GM18870 (cell line): ENCODE data around the gene CD93.

Source experiments
- ATAC-seq: cut with Tn5 transposase; IDR thresholded peaks from one replicate; pipeline ENCODE4 v1.9.1; 2021; ENCODE audit warnings: moderate library complexity; ENCODE audit not compliant: unreplicated experiment

The CD93 gene

DNA sequence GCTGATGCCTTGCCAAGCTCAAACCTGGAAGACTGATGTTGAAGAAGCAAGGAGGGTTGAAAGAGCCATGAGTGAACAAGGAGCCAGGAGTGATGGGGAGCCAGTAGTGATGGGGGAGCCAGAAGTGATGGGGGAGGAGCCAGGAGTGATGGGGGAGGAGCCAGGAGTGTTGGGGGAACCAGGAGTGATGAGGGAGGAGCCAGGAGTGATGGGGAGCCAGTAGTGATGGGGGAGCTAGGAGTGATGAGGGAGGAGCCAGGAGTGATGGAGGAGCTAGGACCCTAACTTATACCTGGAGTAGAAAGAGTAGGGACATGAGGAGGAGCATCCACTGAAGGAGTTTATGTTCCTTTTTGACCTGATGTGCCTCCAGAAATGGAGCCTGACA lies 14.6 kb upstream of the CD93 start:
- no peak for ATAC-seq

DNA sequence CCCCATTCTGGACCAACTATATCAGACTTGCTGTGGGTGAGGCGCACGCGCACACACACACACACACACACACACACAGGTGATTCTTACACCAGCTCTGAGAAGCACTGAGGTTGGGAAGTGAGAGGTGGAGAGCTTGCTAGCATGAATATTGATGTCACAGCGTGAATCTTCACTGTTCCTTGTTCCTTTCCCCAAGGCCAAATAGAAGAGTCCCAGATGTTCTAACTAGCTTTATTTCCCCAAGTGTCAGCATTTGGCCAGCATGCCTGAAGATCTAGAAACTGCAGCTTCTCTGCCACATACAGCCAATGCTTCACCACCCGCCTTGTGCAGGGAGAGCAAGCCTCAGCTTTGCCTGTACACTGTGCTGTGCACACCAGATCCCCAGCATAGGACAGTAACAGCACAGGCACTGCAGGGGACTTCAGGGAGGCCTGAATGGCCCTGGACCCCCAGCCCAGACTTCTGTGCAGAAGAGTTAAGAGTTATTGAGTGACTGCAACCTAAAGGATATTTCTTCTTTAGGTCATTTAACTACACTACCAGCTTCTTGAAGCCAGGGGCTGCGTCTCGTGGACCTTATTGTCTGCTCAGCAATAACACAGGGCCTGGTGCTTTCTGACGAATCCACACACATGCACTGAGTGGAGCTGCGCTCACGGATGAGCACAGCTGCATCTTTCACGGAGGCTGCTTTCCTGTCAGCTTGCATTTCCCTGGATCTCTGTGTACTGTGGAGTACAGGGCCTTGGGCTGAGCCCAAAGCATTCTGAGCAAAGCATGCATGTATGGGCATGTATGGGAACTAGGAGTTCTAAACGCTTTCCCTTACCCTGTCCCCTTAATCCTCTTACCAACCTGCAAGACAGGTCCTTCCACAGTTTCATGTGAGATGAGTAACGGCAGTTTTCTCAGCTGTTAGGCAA lies 13.9 kb upstream of the CD93 start:
- no peak for ATAC-seq

DNA sequence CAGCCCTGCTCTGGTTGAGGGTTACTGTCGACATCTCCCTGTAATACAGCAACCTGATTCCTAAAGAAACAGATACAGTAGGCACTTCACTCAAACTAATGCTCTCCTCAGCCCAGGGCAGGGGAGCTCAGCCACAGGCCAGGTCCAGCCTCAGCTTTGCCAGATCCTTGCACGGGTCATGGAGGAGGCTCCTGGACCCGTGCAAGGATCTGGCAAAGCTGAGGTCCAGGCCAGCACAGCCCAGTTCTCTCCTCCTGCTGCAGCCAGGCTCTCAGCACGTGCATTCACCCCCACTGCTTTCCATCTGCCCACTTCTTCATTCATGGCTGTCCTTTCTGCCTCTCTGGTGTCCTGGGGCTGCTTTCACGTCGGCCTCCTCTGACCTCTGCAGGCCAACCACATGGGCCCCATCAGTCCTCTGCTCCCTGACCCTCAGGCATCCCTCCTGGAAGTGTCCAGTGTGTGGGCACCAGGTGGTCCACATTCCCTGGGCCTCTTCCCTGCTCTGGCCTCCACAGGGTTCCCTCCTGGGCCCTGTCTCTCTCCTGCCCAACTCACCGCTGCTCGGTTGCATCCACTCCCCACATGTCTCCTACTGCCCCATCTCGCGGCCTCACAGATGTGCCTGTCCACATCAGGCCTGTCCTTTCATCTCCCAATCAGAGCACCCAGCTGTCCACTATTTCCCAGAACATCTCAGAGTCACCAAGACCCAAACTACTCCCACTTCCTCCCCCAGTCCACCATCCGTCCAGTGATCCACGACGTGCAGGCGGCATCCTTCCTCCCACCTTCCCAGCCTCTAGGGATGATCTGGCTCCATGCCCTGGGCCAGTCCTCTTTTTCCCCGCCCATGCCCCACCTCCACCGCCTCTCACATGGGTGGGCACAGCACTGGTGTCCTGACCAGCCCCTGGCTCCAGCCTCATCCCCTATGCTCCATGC lies 11.8 kb upstream of the CD93 start:
- no peak for ATAC-seq

DNA sequence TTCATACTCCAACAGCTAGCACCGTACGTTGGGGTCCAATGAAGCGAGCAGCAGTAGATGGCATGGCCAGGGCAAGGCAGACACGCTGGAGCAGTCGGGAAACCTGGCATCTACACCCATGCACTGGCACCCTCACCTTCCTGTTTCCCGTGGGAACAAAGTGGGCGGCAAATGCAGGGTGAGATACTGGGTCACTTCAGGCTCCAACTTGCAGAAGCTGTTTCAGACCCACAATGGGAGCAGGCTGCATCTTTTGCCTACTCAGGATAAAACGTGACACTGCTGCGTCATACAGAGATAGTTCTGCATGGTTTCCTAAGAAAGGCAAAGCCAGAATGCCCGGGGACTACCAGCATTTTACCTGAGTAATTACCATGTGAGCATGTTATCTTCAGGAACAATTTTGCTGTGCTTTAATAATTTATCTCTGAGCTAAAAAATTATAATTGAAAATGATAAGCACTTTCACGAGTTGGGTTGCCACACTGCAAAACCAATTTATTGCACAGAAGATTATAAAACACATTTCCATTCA lies 10.9 kb upstream of the CD93 start:
- ATAC-seq = no peak

DNA sequence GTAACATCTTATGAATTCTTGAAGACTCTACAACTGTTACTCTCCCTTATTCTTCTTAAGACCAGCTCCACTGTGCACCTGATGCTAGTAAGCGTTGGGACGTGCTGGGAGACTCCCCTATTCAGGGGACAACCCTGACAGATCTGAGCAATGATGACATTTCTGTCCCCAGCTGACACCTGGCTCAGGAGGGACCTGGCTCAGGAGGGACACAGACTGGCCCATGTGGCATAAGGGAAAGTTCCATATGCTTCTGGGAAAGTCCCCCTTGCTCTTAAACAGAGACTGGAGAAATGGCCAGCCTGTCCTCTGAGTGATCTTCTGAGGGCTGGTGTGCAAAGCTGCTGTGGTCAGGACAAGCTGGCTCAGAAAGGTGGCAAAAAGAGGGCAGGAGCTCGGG lies 10.0 kb upstream of the CD93 start:
- ATAC-seq = no peak

DNA sequence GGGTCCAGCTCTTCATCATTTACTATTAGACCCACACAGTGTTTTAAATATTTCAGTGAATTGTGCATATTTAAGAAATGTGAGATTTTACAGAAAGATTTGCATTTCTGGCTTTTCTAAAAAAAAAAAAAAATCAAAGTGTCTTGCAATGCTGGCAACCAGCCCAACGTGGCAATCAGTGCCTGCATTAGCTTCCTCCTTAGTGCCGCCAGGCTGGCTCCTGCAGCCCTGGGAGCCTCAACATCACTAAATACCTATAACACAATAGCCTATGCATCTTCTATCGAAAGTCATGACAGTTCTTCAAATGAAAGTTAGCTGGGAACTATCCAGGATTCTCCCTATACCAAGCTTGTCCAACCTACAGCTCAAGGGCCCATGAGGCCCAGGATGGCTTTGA lies 9.4 kb upstream of the CD93 start:
- ATAC-seq = no peak

DNA sequence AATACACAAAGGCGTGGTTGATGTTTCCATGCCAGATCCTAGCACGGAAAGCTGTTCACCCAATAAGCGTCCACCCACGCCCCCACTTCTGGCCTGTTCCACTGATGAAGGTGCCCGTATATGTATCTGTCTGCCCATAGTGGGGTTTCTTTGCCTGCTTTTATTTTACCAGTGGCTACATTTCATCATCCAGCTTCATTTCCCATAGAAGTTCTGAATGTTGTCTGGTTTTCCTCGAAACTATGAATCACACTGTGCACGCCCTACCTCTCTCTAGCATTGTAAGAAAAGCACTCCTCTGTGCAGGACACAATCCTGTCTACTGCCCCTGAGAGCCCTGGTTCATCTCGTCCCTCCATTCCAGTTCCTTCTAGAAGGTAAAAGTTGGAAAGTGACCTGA lies 8.8 kb upstream of the CD93 start:
- ATAC-seq = no peak

DNA sequence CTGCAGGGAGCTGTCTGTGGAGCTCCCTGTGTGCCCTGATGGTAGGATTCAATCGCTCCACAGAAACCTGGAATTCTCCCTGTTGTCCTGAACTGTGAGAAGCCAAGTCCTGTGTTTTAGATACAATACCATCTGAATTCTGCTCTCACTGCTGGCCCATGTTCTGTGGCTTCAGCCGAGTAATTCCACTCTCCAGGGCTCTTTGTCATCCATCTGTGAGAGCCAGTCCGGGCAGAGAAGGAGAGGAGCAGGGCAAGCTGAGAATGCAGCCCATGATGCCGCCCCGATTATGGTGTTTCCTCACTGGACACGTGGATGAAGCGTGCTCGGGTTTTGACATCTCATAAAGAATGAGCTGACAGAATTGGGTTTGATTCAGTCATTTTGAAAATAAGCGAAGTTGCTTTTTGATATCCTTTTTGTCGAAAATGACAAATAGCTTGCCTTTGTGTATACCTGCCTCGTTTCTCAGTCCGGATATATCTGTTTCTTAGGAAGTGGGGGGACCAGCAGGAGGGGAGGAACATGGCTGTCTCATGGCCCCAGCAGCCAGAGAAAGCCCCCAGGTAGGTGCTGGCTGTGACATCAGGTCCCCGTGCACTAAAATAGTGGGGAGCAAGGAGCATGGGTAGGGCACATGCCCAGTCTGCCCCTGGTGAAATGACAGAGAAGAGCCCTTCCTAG lies 8.2 kb upstream of the CD93 start:
- ATAC-seq = no peak

DNA sequence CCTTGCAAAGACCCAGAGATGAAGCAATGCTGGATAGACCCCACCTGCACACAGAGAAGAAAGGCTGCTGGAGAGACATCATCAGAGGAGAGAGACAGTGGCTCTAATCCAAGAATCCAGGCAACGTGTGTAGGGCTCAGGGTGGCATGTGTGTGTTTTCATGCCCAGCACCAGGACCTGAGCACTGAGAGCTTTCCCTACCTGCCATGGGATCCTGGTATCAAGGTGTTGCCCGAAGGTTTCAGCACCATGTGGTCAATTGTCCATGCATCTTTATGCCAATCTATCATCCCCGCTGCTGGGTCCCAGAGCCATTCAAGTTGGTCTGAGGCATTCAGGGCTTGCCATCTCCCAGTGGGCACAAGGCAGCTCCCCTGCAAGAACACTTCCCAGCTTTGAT lies 7.5 kb upstream of the CD93 start:
- ATAC-seq = no peak

DNA sequence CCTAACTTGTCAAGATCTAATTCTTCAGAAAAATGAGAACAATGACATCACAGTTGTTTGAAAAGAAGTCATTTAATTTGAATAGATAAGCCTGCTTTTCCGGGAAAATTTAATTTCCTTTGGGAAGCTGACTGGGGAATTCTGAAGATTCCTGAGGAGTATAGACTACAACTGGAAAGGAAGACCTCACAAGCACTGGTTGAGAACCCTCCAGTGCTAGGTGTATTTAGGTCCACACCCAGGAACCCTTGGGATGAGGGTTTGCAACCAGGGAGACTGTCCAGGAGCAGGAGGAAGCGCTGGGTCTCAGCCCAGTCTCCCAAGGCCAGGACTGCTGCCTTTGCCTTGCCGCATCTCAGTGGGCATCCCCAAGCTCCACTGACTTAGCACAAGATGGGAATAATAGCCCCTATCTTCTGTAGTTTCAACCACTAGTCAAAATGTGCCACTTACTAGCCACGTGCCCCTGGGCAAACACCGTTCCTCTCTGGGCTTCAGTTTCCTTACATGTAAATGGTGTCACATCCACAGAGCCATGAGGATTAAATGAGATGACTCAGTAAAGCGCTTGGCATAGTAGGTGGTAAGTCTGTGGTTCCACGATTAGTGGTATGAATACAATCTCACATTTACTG lies 6.9 kb upstream of the CD93 start:
- ATAC-seq = no peak

DNA sequence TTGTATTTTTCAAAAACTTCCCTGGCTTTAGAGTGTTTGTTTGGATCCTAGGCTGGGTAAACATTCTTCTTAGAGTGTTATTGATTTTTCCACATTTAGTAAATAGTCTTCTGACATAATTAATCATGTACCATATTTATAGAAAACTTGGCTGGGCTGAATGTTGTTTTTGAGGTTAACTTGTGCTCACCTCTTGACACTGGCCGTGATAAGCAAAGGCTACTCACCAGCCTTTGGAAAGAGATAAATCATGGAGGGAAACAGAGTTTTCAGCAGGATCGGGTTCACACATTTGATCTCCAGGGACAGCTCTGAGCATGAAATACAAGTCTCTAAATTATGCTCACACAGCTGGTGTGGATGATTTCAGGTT lies 6.2 kb upstream of the CD93 start:
- ATAC-seq = no peak

DNA sequence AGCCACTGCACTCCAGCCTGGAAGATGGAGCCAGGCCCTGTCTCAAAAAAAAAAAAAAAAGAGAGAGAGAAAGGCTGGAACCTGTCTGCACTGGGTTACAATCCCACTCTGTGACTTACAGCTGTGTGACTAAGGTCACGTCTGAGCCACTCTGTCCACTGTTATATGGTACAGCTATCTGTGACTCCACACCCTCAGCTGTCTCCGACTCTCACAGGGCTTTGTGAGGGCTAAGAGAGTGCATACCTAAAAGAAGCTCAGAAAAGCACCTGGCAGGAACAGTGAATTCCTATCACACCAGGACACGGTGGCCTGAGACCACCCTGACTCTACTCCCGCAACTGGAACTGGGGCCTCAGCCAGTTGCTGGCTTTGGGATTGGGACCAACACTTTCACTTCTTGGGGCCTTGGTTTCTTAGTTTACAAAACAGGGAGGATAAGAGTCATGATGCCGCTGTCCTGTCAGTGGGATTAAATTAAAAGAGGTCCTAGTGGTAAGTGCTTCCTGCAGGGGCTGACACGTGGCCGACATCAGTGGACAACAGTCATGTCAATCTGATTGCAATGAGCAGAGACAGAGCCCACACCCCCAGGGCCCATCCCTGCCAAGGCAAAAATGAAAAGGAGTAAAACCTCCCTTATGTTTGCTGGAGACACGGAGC lies 5.7 kb upstream of the CD93 start:
- no peak for ATAC-seq

DNA sequence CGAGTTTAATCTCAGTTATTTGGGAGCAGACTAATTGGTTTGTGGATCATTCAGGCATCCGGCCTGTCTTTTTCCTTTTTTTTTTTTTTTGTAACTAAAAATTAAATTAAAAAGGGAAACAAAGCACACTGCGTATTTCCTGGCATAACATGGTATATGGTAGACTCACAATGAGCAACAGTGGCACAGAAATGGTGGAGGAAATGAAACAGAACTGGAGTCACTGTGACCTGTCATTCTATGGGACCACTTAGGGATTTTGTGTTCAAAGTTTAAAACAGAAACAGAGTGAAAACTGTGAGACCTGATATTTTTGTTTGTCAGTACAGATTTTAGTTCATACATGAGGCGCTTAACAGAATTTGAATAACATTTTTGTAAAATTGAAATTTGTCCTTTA lies 4.8 kb upstream of the CD93 start:
- ATAC-seq = no peak

DNA sequence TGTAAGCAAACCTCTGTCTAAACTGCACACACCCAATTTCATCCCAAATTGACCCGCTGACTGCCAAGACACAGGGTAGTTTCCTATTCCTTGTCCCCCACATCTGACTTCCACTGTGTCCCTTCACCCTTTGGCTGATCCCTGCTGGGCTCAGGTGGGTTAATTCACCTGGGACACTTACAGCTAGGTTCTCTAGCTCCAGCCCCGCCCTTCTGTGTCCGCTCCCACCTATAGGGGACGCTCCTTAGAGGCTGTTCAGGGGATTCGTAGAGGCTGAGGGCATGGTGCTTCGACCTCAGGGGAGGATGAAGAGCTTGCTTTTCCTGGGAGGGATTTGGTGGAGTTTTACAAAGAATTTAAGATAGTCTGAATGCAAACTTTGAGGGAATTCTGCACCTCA lies 4.0 kb upstream of the CD93 start:
- ATAC-seq = no peak

DNA sequence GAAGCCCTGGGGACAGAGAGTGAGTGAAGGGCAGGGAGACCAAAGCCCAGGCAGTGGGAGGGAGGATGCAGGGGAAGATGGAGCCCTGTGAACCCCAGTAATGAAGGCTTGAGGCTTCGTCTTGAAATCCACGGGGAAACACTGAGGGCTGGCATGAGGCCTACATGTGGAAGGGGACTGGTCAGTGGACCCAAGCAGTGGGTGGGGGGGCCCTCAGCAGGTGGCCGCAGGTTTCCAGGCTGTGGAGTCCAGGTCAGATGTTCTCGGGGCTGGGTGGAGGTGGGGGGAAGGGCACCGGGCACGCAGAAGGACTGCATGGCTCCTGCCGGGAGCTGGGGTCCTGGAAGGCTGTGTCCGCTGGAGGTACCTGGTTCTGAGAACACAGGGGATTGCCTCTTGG lies 2.7 kb upstream of the CD93 start:
- no peak for ATAC-seq

DNA sequence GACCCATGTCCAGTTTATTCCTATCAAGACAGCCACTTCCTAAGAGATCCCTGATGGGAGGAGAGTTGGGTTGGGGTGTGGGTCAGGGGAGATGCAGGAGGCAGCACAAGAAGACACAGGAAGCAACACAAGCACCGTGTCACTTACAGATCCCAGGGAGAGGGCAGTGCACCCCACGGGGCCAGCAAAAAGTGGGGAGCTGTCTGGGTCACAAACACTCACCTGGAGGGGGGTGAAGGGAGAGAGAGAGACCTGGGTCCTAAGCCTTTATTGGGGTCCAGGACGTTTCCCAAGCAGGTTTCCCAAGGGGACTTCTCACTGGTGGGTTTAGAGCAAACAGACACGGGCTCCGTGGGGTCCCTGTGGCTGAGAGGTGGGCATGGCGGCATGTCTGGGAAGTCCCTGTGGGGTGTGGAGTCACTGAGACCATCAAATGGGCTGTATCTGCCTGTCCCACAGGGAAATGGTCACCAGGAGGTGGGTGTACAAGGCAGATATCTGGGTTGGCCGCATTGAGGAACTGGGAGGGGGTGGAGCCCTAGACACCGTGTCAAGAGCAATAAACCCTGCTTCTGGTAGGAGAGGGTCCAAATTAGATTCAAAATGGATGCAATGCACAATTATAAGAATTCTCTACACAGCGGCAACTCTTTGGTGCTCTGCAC lies 1.6 kb upstream of the CD93 start:
- ATAC-seq = no peak

DNA sequence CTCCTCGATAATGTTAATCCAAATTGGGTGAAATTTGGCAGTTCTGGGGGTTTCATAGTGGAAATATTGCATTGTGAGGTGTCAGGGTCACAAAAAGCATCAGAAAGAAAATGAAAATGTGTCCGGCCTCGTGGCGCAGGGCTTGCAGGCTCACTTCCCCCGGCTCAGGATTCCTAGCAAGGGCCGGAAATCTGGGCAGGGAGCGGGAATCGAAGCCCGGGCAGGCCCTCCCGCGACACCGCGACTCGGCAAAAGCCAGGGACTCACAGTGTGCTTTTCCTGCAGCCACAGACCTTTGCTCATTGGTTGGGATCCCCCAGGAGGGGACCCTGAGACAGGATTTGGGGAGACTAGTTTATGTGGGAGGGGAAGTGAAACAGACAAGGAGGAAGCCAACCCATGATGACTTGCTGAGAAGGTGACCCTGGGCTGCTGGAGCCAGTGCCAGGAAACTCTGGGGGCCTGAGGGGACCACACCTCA lies 847 bp upstream of the CD93 start:
- ATAC-seq = no peak

DNA sequence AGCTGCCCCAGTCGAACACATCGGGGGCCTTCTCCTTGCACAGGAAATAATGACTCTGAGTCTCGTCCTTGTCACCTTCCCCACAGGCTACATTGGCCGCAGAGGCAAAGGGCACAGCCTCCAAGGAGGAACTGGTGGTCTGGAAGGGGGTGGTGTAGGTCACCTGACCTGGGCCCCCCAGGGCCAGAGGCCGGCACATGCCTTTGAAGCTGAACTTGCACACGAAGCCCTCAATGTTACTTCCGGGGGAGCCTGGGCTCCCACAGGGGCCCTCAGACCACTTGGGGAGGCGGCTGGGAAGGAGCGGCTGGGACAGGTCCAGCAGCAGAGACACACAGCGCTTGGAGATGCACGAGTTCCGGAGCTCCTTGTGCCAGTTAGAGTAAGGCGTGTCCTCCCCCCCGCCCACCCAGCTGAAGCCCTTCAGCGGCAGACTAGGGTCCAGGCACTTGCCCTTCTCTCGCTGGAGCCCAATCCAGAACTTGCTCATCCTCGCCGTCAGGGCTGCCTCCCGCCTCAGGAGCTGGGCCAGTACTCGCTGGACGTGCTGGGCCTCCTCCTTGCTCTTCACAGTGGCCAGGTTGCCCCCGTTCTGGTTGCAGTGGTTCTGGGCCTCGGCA lies 578 bp downstream of the CD93 start:
- no peak for ATAC-seq

DNA sequence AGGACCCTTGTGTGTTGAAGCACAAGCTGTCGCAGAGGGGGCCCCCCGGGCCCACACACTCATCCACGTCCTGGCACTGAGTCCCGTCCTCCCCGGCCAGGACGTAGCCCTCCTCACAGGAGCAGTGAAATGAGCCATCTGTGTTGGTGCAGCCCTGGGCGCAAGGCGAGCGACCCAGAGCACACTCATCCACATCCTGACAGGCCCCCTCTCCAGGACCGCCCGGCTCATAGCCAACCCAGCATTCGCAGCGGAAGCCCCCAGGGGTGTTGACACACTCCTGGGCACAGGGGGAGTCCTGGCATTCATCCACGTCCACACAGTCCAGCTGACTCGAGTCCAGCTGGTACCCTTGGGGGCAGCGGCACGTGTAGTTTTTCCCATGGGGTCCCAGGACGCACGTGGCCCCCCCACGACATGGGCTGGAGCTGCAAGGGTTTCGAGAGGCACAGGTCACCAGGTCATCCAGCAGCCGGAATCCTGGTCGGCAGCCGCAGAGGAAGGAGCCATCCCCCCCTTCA lies 1.2 kb downstream of the CD93 start:
- ATAC-seq = no peak
